GM18868 (cell line): Measurements from ENCODE around the gene GNAI2.
"Not testable (repeated sequence)": the region's sequence is repeated elsewhere in the genome, so short reads cannot be mapped to it uniquely, and the experiment has no call there.

Source experiments
- ATAC-seq: cut with Tn5 transposase; IDR thresholded peaks from one replicate; pipeline ENCODE4 v1.9.1; 2021; ENCODE audit warnings: mild to moderate bottlenecking, moderate library complexity; ENCODE audit not compliant: unreplicated experiment

The GNAI2 gene

DNA sequence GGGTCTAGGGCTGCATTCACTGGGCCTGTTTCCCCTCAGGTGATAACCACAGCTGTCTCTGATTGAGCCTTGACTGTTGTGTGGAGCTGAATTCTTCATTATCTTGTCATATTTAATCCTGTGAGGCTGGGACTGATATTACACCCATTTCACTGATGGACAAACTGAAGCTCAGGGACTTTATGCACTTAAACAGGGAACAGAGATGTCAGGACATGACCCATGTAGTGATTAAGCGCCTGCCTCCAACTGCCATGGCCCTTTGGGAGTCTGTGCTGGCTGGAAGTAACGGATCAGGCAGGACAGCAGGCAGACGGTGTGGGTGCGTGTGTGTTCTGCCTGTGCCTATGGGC lies 7.5 kb downstream of the GNAI2 start:
- ATAC-seq = no peak

DNA sequence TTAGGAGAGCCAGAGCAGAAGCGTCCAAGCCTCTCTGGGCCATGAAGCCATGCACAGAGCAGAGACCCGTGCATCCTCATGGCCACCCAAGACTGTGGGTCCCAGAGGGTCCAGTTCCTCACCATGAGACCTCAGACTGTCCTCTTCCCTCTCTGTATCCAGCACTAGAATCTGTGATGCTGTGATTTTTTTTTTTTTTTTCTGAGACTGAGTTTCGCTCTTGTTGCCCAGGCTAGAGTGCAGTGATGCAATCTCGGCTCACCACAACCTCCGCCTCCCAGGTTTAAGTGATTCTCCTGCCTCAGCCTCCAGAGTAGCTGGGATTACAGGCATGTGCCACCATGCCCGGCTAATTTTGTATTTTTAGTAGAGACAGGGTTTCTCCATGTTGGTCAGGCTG lies 8.8 kb downstream of the GNAI2 start:
- not testable (repeated sequence) for ATAC-seq

DNA sequence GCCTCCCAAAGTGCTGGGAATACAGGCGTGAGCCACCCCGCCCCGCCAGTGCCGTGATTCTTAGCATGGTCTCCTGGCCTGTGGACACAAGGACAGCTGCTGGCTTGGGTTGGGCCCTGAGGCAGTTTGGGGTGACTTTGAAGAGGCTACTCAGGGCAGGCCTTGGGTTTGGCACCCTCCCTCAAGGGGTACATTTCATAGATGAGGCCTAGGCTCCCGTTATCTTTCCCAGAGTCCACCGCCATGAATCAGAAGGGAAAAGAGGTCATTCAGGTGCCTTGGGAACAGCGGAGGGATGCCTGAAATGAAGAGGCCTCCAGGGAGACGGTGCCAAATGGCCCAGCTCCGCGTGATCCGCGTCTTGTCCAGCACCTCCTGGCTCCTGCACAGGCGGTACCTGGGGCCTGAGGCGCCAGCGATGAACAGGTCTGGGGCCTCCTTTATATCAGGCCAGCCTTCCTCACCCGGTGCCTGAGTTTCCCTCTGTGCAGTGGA lies 9.3 kb downstream of the GNAI2 start:
- no peak for ATAC-seq

DNA sequence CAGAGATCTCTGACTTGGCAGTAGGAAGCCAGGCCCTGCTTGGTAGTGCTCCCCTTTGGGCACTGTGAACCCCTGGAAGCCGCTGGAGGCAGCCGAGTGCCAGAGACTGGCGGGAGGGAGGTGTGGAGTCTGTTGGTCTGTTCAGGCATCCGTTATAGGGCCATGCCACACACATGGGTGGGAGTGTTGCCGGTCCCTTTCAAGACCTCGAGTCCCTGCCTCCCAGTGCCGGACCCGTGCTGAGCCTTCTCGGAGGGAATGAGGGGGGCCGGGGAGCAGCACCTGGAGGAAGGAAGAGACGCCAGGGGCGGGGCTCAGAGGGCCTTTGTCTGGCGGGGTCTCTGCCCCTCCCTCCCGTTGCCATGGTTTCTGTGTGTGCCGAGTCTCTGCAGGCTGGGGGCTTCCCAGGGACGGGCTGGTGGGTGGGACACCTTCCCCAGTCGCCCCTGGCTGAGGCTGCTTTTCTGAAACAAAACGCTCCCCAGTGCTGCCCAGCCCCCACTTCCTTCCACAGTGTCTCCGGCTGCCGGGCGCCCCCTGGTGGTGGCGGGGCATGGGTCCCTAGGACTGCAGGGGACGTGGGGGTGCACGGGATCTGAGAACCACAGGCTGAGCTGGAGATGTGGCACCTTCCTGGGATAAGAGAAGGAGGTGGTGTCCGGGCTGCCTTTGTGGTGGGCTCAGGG lies 10.0 kb downstream of the GNAI2 start:
- peak; percentile 70 for ATAC-seq

DNA sequence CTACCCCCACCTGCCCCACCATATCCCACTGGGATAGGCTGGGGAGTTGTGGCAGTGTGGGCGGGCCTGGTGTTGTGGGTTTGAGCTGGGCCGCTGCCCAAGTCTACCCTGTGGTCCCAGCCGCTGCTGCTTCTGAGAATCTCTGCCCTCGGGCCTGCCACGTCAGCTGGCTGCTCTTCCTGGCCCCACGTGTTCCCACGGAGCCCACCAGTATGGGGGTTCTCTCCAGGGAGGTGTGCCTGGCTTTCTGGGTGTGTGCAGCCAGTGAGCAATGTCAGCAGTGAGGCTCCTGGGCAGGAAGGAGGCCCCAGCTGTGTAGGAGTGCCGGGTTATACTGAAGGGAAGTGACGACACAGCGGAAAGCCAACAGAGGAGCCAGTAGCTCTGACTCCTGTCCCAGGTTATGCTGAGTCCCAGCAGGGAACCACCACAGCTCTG lies 10.5 kb downstream of the GNAI2 start:
- ATAC-seq = peak; percentile 72

DNA sequence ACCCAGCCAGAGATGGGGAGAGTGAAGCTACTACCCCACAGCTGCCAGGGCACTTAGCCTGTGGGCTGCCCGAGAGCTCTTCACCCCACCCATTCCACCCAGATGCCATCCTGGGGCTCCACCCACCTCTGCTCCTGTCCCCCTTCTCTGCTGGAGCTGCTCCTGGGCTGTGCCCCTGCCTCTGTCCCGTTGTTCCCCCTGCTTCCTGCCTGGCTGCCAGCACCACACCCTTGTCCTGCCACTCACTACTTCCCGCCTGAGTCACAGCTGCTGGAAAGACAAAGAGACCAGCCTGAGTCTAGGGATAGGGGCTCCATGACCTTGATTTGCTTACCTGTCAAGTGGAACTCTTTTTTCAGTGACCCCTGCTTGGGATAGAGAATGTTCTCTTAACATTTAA lies 12.4 kb downstream of the GNAI2 start:
- ATAC-seq = no peak

DNA sequence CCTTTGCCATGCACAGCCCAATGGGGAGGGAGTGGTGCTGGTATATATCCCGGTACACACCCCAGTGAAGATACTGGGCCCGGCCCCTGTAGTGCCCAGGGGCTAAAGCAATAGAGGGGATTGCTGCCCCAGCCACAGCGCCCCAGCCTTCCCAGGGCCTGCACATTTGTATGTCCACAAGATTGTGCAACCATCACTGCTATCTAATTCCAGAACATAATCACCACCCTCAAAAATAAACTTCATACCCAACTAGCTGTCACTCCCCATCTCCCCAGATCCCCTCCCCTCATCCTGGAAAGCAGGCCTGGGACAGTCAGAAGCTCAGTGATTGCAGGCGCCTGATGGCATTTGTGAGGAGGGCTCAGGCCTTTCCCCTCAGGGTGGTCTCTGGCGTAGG lies 13.5 kb downstream of the GNAI2 start:
- no peak for ATAC-seq

DNA sequence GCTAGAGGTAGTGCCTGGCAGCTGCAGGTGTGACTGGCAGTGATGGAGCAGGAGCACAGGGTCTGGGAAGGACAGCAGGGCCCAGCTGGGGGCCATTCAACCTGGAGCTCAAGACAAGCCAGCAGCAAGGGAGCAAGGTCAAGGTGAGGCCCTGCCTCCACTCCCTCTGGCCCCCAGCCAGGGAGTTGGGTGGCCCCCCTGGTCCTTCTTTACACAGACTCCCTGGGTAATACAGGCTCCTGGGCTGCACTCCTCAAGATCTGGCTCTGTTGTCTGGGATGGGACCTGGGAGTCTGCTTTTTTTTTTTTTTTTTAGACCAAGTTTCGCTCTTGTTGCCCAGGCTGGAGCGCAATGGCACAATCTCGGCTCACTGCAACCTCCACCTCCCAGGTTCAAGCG lies 14.5 kb downstream of the GNAI2 start:
- ATAC-seq = no peak

DNA sequence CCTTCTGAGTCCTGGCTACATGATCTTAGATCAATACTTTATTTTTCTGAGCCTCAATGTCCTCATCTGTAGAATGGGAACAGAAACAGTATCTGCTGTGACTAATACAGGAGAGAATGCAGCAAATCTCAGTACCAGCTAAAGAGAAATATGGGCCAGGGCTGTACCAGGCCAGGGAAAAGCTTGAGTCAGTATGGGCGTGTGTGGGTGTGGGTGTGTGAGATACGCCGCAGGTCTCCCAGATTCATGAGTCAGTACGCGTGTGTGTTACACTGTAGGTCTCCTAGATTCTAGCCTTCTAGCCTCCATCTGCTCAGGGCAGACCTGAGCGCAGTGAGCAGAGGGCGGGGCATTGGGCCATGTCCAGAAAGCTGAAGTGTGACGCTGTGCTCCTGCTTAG lies 15.2 kb downstream of the GNAI2 start:
- no peak for ATAC-seq

DNA sequence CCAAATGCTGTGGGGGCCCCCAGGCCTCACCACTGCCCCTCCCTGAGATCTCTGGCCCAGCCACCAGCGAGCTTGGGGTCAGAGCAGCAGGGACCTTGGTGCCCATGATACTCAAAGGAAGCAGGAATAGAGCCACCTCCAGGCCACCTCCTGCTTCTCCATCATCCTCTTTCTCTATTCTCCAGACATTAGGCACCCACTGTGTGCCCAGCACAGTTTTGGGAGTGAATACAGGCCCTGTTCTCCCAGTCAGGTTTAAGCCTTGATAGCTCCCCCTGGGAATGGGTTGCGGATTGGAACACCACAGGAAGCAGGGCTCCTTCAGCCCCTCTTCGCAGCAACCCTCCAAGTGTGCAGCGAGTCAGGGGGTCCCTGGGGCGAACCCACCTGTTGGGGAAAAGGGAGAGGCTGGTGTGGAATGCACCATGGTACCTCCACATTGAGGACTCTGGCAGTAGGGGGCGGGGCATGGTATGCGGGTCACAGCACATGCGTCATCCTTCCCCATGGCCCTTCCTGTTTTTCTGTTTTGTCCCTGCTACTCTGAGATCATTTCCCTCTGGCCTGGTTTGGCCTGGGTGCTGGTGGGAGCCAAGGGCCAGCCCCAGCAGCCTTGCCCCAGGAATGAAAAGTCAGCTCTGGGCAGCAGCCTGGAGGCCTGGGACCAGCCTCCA lies 18.7 kb downstream of the GNAI2 start:
- no peak for ATAC-seq

DNA sequence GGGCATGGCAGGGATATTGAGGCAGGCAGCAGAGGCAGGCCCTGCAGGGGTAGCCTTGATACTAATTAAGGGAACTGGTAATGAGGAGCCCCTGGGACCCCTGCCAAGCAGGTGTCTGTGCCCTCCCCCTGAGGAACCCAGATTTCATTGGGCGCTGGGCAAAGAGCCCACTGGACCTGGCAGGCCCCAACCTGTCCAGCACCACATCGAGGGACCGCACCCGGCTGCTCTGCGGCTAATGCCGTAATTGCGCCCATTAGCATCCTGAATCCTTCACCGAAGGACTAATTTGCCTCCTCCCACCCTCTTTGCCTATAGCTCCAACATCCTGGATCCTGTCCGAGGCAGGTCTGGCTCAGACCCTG lies 19.2 kb downstream of the GNAI2 start:
- ATAC-seq = no peak

DNA sequence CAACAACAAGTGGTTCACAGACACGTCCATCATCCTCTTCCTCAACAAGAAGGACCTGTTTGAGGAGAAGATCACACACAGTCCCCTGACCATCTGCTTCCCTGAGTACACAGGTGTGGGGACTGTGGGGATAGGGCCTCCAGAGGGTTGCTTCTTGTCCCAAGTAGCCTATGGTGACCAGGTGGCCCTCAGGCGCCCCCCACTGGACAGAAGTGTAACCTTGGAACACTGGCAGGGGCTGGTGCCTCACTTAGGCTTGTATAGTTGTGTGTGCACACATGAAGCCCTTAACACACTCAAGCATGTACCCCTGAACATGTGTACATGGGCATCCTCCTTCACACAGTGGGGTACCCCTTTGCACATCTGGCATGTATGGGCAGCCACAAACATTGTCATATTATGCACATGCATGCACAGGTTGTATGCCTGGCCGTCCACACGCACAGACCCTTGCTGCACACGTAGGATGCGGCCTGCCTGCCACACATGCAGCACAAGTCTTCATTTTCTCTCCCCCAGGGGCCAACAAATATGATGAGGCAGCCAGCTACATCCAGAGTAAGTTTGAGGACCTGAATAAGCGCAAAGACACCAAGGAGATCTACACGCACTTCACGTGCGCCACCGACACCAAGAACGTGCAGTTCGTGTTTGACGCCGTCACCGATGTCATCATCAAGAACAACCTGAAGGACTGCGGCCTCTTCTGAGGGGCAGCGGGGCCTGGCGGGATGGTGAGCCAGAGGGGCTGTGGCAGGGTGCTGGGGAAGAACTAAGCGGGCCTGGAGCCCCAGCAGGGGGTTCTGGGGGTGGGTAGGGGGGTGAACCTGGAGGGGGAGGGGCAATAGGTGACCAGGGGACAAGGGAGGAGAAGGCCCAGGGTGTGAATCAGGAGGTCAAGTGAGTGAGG lies 21.2 kb downstream of the GNAI2 start:
- no peak for ATAC-seq

DNA sequence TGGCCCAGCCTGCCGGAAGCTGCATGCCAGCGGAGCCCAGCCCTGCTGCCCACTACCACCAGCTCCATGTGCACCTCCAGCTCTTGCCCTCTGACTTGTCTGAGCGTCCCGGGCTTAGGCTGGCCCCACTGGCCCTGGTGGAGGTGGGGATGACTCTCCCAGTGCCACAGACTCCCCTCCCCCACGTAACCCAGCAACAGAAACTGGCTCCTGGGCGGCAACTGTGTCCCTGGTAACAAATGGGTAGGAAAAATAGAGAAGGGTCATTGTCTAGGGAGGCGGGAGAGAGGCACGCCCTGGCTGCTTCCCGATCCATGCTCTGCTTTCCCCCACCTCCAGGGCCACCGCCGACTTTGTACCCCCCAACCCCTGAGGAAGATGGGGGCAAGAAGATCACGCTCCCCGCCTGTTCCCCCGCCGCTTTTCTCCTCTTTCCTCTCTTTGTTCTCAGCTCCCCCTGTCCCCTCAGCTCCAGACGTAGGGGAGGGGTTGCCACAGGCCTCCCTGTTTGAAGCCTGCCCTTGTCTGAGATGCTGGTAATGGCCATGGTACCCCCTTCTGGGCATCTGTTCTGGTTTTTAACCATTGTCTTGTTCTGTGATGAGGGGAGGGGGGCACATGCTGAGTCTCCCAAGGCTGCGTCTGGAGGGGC lies 22.2 kb downstream of the GNAI2 start:
- no peak for ATAC-seq

DNA sequence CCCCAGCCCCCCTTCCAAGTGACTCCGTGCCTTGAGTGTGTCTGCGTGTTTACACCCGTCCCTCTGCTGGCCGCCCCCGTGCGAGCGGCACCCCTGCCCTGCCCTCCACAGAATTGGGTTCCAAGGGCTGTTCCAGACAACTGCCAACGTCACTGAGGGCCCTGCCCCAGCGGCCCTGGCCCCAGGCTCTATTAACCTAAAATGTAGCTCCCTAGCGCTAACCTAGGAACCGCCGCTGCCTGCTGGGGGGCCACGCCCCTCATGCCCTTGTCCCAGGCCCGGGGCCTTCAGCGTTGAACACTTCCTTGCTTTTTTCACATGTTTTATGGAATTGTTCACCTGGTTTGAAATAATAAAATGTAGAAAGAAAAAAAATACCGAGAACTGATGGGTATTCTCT lies 23.0 kb downstream of the GNAI2 start:
- no peak for ATAC-seq

DNA sequence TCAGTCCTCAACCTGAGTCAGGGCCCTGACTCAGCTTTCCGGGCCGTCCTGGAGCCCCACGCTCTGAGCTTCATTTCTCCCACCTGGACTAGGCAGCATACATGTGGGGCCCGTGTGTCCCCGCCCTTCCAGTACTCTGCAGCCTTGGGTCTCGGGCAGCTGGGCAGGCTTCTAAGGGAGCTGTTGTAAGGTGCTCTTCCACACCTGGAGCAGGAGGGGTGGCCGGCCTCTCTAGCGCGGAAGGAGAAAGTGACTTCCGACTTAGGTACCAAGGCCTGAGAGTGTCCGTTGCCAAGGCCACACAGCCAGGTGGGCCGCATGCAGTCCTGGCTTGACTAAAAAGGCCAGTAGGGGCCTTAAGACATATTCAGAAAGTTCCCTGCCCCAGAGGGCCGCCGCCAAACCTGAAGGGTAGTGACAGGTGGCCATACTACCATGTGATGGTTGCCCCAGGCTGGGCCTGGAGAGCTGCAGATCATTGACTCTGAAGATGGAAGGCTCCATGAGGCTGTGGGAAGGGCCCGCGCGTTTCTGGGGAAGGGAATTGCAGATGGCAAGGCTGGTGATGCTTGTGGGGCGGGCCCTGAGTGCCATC lies 23.5 kb downstream of the GNAI2 start:
- ATAC-seq = peak; percentile 18

DNA sequence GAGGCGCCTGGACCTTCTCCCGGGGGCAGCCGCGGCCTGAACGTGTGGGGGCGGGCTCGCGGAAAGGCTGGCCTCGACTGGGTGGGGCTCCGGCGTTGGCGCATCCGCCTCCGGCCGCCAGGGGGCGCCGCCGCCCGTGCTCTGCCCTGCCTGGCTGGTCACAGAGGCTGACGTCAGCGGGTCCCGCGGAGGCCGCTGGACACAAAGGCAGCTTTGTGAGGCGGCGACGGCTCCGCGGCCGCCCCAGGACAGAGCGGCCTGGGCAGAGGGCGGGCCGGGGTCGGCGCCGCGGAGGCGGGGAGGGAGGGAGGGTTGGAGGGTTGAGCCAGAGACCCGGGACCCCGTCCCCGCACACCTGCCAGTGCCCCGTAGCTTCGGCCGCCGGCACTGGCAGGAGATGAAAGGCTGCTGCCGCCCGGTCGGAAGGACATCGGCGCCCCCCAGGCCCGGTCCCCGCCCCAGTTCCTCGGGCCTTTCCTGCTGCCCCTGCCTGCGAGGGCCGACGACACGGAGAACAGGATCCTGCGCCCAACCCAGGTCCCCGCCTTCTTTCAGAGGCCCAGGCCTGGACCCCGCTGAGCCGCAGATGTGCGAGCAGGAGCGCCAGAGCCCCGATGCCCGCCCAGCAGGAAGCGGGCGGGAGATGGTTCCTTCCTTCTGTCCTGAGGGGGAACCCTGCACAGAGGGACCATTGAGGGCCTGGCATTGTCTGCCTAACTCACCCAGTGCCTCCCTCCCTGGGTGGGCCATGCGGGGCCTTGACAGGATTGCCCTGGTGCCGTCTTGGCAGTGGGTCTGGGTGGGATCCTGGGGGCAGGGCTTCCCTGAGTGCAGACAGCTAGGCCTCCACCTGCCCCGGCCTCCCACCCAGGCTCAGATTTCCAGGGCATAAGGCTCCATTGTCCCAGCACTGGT lies 24.3 kb downstream of the GNAI2 start:
- ATAC-seq = peak; percentile 89

DNA sequence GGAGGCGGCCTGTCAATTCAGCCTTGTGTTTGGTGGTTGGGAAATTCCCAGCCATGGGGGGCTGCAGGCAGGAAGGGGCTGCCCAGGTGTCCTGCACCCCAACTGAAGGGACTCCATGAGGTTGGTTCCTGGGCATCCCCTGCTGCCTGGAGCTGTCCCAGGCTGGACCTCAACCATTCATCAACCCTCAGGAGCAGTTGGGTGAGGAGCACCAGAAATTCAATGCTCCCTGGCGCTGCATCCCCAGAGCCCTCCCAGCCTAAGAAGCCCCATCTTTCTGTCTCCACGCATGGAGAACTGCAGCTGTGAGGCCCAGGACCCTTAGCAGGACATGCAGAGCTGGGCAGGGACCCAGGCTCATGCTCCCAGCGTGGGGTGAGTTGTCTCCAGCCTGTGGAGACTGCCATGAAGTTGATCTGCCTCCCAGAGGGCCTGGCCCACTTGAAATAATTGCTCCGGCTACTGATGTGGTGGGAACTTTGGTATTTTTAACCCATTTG lies 25.0 kb downstream of the GNAI2 start:
- ATAC-seq = no peak

DNA sequence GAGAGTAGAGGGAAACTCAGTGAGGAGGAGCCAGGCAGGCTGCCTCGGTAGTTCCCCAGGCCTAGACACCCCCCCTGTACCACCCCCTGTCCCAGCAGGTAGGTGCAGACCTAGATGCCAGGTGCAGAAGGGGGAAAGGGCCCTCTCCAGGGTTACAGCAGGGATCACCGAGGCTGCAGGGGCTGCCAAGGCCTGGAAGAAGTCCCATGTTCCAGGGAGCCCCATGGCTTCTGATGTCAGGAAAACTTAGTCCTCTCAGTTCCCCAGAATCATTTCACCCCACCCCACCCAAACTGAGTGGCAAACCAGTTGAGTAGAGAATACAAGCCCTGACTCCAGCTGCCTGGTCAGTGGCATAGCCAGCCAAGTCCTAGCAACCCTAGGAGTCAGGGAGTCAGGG lies 25.5 kb downstream of the GNAI2 start:
- ATAC-seq = no peak

DNA sequence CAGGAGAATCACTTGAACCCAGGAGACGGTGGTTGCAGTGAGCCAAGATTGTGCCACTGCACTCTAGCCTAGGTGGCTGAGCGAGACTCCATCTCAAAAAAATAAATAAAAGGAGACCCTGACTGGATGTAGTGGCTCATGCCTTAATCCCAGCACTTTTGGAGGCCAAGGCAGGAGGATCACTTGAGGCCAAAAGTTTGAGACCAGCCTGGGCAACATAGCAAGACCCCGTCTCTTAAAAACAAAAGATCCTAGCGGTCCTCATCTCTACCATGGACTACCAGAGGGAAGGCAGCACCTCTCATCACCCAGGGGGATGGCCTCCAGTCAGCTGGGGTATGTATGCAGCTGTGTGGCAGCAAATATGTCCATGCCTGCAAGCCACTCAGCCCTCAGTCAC lies 26.2 kb downstream of the GNAI2 start:
- ATAC-seq = not testable (repeated sequence)

DNA sequence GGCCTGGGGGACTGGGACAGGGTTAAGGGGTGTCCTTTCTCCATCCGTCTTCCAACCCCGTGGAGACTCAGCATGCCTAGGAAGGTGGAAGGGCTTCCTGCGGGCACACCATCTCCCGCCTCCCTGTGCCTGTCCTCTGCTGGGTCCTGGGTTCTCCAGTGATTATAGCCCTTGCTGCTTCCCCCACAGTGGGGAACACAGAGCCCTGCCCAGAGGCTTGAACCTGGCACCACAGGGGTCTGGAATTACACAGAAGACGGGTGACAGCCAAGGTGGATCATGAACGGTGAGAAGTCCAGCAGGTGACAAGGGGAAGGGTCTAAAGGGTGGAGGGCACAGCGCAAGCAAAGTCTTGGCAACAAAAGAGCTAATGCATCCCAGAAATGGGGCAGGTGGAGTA lies 26.8 kb downstream of the GNAI2 start:
- ATAC-seq = no peak
